Gastroesophageal sphincter (tissue), 4 donors: ENCODE data around the gene ABHD1. TPM values are rescaled to one million over a fixed set of nuclear protein-coding genes. Genes with fewer than 3 reads are reported as not detected.
A peak's percentile ranks its signal among the peaks of the same experiment; 100 is the strongest.

ENCODE experiments used
- ATAC-seq: fragments of 150-250 bp; one replicate; pipeline ENCODE4 v1.9.1; 2016; ENCODE audit warnings: mild to moderate bottlenecking, moderate library complexity
- H3K27ac ChIP-seq, 4 donors: fragments of 200-600 bp; sonication (generic) in 3 of 4; 1 replicate in 3 of 4; 2 replicates in 1 of 4; pipeline ENCODE4 v1.5.1; 2016 to 2019
- H3K27me3 ChIP-seq: fragments of 200-600 bp; sonication (generic); one replicate; pipeline ENCODE4 v1.5.1; 2019
- H3K36me3 ChIP-seq, 2 donors: fragments of 200-600 bp; sonication (generic); one replicate each; pipeline ENCODE4 v1.5.1; 2019; ENCODE audit warnings: control low read depth in 1 of 2
- H3K4me1 ChIP-seq, 3 donors: fragments of 200-600 bp; sonication (generic); 1 replicate in 2 of 3; 2 replicates in 1 of 3; pipeline ENCODE4 v1.5.1; 2016 to 2019; ENCODE audit warnings: control low read depth in 2 of 3
- H3K4me3 ChIP-seq, 2 donors: fragments of 200-600 bp; sonication (generic); one replicate each; pipeline ENCODE4 v1.5.1; 2019; ENCODE audit warnings: mild to moderate bottlenecking in 1 of 2, moderate library complexity in 1 of 2
- H3K9me3 ChIP-seq, 3 donors: fragments of 200-600 bp; sonication (generic); one replicate each; pipeline ENCODE4 v1.5.1; 2017 to 2019; ENCODE audit warnings: control low read depth in 2 of 3
- EP300 ChIP-seq: sonication (generic); formaldehyde crosslinking; IDR thresholded peaks from one replicate; pipeline ENCODE4 v1.6.1; 2017; ENCODE audit warnings: antibody characterized with exemption, mild to moderate bottlenecking
- POLR2A ChIP-seq, 2 donors: fragments of 450-650 bp; IDR thresholded peaks; one replicate each; pipeline ENCODE4 v1.6.1; 2017; ENCODE audit warnings: antibody characterized with exemption in 2 of 2, mild to moderate bottlenecking in 2 of 2, moderate library complexity in 1 of 2
- POLR2AphosphoS5 ChIP-seq: sonication (generic); formaldehyde crosslinking; IDR thresholded peaks from one replicate; pipeline ENCODE4 v1.6.1; 2017; ENCODE audit warnings: antibody characterized with exemption
- WGBS, 2 donors: methylation state at CpG; one replicate each; pipeline ENCODE4 v1.1.5; 2018; ENCODE audit warnings: low coverage in 1 of 2; 5-methylcytosine and 5-hydroxymethylcytosine counted together
- total RNA-seq, 4 donors: library from RNA; depleted of rRNA; stranded (reverse); fragments of >200 nt; gene quantifications; one replicate each; pipeline ENCODE4 v1.1.0, GENCODE V29; 2016
- TF ChIP-seq, protein P1 (sequence below), 4 experiments: fragments of 200-600 bp in 2 of 4; fragments of 450-650 bp in 2 of 4; sonication (generic) in 1 of 4; IDR thresholded peaks; one replicate each; pipeline ENCODE4 v1.5.1; 2017 to 2019; ENCODE audit warnings: antibody characterized with exemption in 4 of 4, mild to moderate bottlenecking in 2 of 4, moderate library complexity in 2 of 4

Gene ABHD1
- total RNA-seq, 4 donors from 2014 or later: 1.5 TPM; not detected in 3

DNA sequence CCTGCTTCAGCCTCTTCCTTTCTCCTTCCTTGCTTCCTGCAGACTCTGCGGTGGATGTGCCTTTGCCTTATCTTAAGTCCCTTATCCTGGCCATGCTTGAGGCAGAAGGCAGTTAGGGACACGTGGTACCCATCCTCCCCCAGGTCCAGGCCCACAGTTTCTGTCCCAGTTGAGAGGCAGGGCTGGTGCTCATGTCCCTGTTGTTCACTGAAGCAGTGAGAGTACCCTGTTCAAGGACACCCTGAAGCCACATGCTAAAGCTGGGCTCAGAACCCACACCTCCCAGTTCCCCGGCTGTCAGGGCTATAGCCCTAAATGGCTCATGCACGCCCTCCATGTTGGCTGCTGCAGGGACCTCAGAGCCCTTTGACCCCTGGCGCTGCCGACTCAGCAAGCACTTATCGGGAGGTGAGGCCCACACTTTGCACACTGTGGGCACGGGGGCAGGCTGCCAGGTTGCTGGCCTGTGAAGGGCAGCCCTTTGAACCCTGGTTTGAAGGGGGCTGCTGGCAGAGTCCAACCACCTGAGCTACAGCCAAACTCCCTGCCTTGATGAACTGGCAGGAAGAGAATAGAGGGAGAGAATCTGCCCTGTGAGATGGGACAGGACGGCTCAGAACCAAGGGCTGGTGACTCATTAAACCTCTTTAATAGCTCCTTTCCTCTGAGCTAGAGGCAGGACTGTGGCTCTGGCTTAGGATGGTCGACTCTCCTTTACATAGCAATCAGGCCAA, 30.8 kb upstream of the ABHD1 start:
- WGBS, 2 donors: 80 to 100% methylated on average over 1 to 2 of the region's 10 CpGs
- no peaks in the 10 kb centered on the region for H3K27me3 ChIP-seq
- H3K4me1 ChIP-seq: peaks cover 0 to 23% (median 4%) of the 10 kb centered on the region in 3 donors
- no peak overlapping the region for H3K27ac ChIP-seq
- peaks cover 0 to 20% of the 10 kb centered on the region in 2 donors for H3K36me3 ChIP-seq
- TF ChIP-seq EP300 (no peak), POLR2AphosphoS5 (no peak), POLR2A (IDR thresholded peaks at IDR 0.05) (no peak)
- H3K4me3 ChIP-seq: no peak overlapping the region
- H3K9me3 ChIP-seq: no peaks in the 10 kb centered on the region
- ATAC-seq: no peak

- Histone ChIP-seq H3K36me3 (peaks cover 0 to 20% of the 10 kb centered on the region in 2 donors), H3K27me3 (no peaks in the 10 kb centered on the region), H3K9me3 (no peaks in the 10 kb centered on the region), H3K4me1 (peaks cover 0 to 14% (median 4%) of the 10 kb centered on the region in 3 donors), H3K27ac (no peak overlapping the region), H3K4me3 (no peak overlapping the region)
- ATAC-seq: no peak
- 77 to 90% methylated on average over 2 to 3 of the region's 6 CpGs for WGBS, 2 donors
- TF ChIP-seq, protein P1, sequence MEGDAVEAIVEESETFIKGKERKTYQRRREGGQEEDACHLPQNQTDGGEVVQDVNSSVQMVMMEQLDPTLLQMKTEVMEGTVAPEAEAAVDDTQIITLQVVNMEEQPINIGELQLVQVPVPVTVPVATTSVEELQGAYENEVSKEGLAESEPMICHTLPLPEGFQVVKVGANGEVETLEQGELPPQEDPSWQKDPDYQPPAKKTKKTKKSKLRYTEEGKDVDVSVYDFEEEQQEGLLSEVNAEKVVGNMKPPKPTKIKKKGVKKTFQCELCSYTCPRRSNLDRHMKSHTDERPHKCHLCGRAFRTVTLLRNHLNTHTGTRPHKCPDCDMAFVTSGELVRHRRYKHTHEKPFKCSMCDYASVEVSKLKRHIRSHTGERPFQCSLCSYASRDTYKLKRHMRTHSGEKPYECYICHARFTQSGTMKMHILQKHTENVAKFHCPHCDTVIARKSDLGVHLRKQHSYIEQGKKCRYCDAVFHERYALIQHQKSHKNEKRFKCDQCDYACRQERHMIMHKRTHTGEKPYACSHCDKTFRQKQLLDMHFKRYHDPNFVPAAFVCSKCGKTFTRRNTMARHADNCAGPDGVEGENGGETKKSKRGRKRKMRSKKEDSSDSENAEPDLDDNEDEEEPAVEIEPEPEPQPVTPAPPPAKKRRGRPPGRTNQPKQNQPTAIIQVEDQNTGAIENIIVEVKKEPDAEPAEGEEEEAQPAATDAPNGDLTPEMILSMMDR (IDR thresholded peaks at IDR 0.05): no peak
- no peak for TF ChIP-seq EP300
- TF ChIP-seq POLR2A (IDR thresholded peaks at IDR 0.05): no peak
- TF ChIP-seq POLR2AphosphoS5: no peak
Measured at GRCh38 chr2:27093430-27094352, 29.9 kb upstream of the ABHD1 start.

DNA sequence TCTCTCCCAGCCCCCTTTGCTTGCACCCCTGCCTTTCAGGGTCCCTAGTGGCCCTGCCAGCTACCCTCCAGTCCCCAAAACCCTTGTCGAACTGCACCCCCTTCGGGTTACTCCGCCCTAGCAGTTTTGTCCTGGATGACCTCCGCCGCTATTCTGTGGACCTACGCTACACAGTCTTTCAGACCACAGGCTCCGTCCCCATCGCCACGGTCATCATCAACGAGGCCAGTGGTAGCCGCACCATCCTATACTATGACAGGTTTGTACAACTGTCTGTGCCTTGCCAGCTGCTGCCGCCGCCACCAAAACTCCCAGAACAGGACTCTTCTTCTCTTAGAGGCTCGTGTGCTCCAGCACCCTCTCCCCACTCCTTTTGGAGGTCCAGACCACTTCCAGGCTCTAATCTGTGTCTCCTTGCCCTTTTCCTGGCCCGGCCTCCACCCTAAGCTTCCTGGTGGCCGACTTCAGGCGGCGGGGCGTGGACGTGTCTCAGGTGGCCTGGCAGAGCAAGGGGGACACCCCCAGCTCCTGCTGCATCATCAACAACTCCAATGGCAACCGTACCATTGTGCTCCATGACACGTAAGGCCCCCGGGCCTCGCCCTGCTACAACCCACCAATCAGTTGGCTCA, 29.1 kb upstream of the ABHD1 start:
- 86 to 87% methylated on average over 7 to 23 of the region's 24 CpGs for WGBS, 2 donors
- no peak for ATAC-seq
- no peaks in the 10 kb centered on the region for H3K27me3 ChIP-seq
- no peak overlapping the region for H3K27ac ChIP-seq
- TF ChIP-seq, protein P1 (IDR thresholded peaks at IDR 0.05): no peak
- no peak for TF ChIP-seq POLR2A (IDR thresholded peaks at IDR 0.05)
- no peak for TF ChIP-seq POLR2AphosphoS5
- TF ChIP-seq EP300: no peak
- H3K9me3 ChIP-seq: no peaks in the 10 kb centered on the region
- H3K4me1 ChIP-seq: peaks cover 0 to 13% (median 4%) of the 10 kb centered on the region in 3 donors
- peaks cover 0 to 23% of the 10 kb centered on the region in 2 donors for H3K36me3 ChIP-seq
- no peak overlapping the region for H3K4me3 ChIP-seq

GRCh38 chr2:27095427-27095744, 28.2 kb upstream of the ABHD1 start:
- H3K9me3 ChIP-seq: no peaks in the 10 kb centered on the region
- H3K27me3 ChIP-seq: no peaks in the 10 kb centered on the region
- 100% methylated on average over 1 of the region's 2 CpGs; no CpG with 5 or more reads in 1 of the 2 donors for WGBS, 2 donors
- peaks cover 0 to 13% (median 4%) of the 10 kb centered on the region in 3 donors for H3K4me1 ChIP-seq
- no peak overlapping the region for H3K4me3 ChIP-seq
- no peak for TF ChIP-seq EP300
- H3K27ac ChIP-seq: no peak overlapping the region
- ATAC-seq: no peak
- H3K36me3 ChIP-seq: peaks cover 0 to 32% of the 10 kb centered on the region in 2 donors

GRCh38 chr2:27095745-27096651, 27.6 kb upstream of the ABHD1 start:
- Histone ChIP-seq H3K27me3 (no peaks in the 10 kb centered on the region), H3K9me3 (no peaks in the 10 kb centered on the region), H3K4me1 (peaks cover 0 to 13% (median 4%) of the 10 kb centered on the region in 3 donors), H3K4me3 (peak overlapping the region; percentile 25 to 39), H3K27ac (peak overlapping the region in 1 of 4 donors; percentile 19), H3K36me3 (peaks cover 0 to 33% of the 10 kb centered on the region in 2 donors)
- TF ChIP-seq POLR2A (IDR thresholded peaks at IDR 0.05) (no peak), EP300 (no peak), POLR2AphosphoS5 (no peak)
- TF ChIP-seq, protein P1 (IDR thresholded peaks at IDR 0.05): no peak
- peak; percentile 78 for ATAC-seq
- no CpG with 5 or more reads among the region's 18 CpGs for WGBS, 2 donors
